Adrenal gland (tissue), 12 donors: ENCODE data around the gene ASPHD1. TPM values are rescaled to one million over a fixed set of nuclear protein-coding genes. Genes with fewer than 3 reads are reported as not detected.
"Not testable (repeated sequence)": the region's sequence is repeated elsewhere in the genome, so short reads cannot be mapped to it uniquely, and the experiment has no call there.

Source experiments
- DNase-seq, 7 donors: peaks; one replicate each; pipeline ENCODE4 v3.0.0-alpha.2; 2019 to 2020
- H3K27ac ChIP-seq, 5 donors: fragments of 200-600 bp; sonication (generic) in 4 of 5; 1 replicate in 3 of 5; 2 replicates in 2 of 5; pipeline versions ENCODE4 v1.5.1 to v1.8.0; 2016 to 2020; ENCODE audit warnings: mild to moderate bottlenecking in 1 of 5
- H3K27me3 ChIP-seq: fragments of 200-600 bp; 2 replicates; pipeline ENCODE4 v1.8.0; 2021
- H3K36me3 ChIP-seq, 2 donors: fragments of 200-600 bp; replicated peaks in 1 of 2; 1 replicate in 1 of 2; 2 replicates in 1 of 2; pipeline versions ENCODE4 v1.5.1 to v1.8.0; 2018 to 2022
- H3K4me1 ChIP-seq, 2 donors: fragments of 200-600 bp; replicated peaks in 1 of 2; 1 replicate in 1 of 2; 2 replicates in 1 of 2; pipeline versions ENCODE4 v1.5.1 to v1.8.0; 2018 to 2021
- H3K4me3 ChIP-seq, 4 donors: fragments of 200-600 bp; sonication (generic) in 3 of 4; one replicate each; pipeline ENCODE4 v1.5.1; 2016 to 2018
- H3K9me3 ChIP-seq, 3 donors: fragments of 200-600 bp; sonication (generic) in 1 of 3; replicated peaks in 1 of 3; 1 replicate in 2 of 3; 2 replicates in 1 of 3; pipeline versions ENCODE4 v1.5.1 to v1.8.0; 2016 to 2021
- POLR2A ChIP-seq, 2 donors: fragments of 450-650 bp; IDR thresholded peaks; one replicate each; pipeline ENCODE4 v1.6.1; 2017; ENCODE audit warnings: antibody characterized with exemption in 2 of 2, mild to moderate bottlenecking in 2 of 2, moderate library complexity in 1 of 2
- WGBS, 4 donors: extraction: QIAGEN DNeasy Blood & Tissue Kit in 2 of 4; methylation state at CpG; one replicate each; pipeline versions ENCODE4 v1.1.5 to v1.1.7; 2013 to 2017; 5-methylcytosine and 5-hydroxymethylcytosine counted together
- intact Hi-C, 2 donors: fragments of 100-400 bp; cut with DNase I; formaldehyde crosslinking; loops; one replicate each; pipeline versions ENCODE4 v1.14.1 to v1.15.0; 2022 to 2023
- polyA plus RNA-seq, 3 donors: library from polyadenylated mRNA; stranded (reverse); fragments of 200-250 nt in 2 of 3; fragments of 350-450 nt in 1 of 3; fragmentation: Illumina TruSeq in 1 of 3; extraction: RNeasy Lipid Tissue Mini Kit (QIAGEN cat#74804) in 1 of 3; gene quantifications; one replicate each; pipeline ENCODE4 v1.2.3, GENCODE V29; 2013 to 2014
- total RNA-seq, 9 donors: library from RNA; depleted of rRNA in 4 of 9; stranded (reverse); fragments of >200 nt in 4 of 9; fragments of 120-200 nt in 1 of 9; fragmentation: NEBNext Ultra II Directional in 1 of 9; extraction: Animal tissue kit (Norgen Biotek cat#: 25700) in 1 of 9; gene quantifications; one replicate each; pipeline versions ENCODE4 v1.1.0 to v1.2.4, GENCODE V29; 2013 to 2023
- TF ChIP-seq, protein P1 (sequence below), 6 experiments: fragments of 450-650 bp in 4 of 6; fragments of 200-600 bp in 2 of 6; sonication (generic) in 1 of 6; IDR thresholded peaks; 1 replicate in 5 of 6; 2 replicates in 1 of 6; pipeline versions ENCODE4 v1.5.1 to v1.8.0; 2016 to 2021; ENCODE audit warnings: antibody characterized with exemption in 6 of 6, mild to moderate bottlenecking in 2 of 6, moderate library complexity in 1 of 6
- donor health status: healthy with polysubstance abuse.
- donor health status: Bipolar disorder and iron deficiency.
- donor health status: DM: yes; HTN: yes; CAD: no.
- donor health status: DM: no; HTN: no; CAD: no.
- donor health status: DM: no; HTN: no; CAD: no.
- donor health status: DM: yes; HTN: yes; CAD: no.

ASPHD1 gene
- total and polyA plus RNA-seq, 12 donors = 0.34 to 15.8 (median 4.4) TPM

DNA sequence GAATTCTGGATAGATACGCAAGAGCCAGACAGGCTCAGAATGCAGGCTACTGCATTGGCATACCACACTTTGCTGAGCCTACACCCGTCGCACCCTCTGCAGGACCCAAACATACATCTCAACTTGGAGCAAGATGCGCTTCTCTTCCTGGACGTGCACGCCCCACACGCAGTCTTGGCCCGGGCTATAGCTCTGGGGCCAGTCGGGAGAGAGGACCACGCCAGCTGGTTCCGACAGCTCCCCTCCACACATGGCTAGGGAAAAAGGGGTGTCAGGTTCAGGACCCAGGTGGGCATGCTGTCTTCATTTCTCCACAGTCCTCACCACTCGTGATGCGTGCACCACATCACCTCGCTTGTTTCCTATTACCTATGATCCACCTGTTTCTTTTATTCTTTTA lies 22.1 kb upstream of the ASPHD1 start:
- Histone ChIP-seq H3K9me3 (no peaks in the 10 kb centered on the region), H3K36me3 (no peaks in the 10 kb centered on the region), H3K27ac (no peak overlapping the region), H3K27me3 (no peaks in the 10 kb centered on the region), H3K4me3 (no peak overlapping the region), H3K4me1 (peaks cover 0 to 3% of the 10 kb centered on the region in 2 donors)
- intact Hi-C loops = no loop called here
- 90 to 93% (median 92%) methylated on average over 9 to 14 of the region's 14 CpGs for WGBS, 4 donors
- TF ChIP-seq, protein P1, sequence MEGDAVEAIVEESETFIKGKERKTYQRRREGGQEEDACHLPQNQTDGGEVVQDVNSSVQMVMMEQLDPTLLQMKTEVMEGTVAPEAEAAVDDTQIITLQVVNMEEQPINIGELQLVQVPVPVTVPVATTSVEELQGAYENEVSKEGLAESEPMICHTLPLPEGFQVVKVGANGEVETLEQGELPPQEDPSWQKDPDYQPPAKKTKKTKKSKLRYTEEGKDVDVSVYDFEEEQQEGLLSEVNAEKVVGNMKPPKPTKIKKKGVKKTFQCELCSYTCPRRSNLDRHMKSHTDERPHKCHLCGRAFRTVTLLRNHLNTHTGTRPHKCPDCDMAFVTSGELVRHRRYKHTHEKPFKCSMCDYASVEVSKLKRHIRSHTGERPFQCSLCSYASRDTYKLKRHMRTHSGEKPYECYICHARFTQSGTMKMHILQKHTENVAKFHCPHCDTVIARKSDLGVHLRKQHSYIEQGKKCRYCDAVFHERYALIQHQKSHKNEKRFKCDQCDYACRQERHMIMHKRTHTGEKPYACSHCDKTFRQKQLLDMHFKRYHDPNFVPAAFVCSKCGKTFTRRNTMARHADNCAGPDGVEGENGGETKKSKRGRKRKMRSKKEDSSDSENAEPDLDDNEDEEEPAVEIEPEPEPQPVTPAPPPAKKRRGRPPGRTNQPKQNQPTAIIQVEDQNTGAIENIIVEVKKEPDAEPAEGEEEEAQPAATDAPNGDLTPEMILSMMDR (IDR thresholded peaks at IDR 0.05) = no peak
- no peak for TF ChIP-seq POLR2A (IDR thresholded peaks at IDR 0.05)
- no peak for DNase-seq

DNA sequence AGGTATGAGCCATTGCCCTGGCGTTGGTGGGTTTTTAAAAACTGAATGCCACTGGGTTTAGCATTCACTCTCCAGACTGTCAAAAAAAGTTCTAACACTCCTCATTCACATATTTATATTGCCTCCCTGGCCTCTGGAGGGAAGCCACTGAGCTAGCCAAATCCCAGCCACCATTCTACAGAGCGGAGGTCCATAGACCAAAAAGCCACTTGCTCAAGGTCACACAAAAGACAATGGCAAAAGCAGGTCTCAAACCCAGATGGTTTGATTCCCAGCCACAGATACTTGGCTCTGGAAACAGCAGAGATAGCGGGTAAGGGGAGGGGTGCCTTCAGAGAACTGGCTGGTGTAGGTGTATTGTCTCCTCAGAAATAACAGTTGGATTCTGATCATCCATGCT lies 19.2 kb upstream of the ASPHD1 start:
- no peak overlapping the region for H3K27ac ChIP-seq

DNA sequence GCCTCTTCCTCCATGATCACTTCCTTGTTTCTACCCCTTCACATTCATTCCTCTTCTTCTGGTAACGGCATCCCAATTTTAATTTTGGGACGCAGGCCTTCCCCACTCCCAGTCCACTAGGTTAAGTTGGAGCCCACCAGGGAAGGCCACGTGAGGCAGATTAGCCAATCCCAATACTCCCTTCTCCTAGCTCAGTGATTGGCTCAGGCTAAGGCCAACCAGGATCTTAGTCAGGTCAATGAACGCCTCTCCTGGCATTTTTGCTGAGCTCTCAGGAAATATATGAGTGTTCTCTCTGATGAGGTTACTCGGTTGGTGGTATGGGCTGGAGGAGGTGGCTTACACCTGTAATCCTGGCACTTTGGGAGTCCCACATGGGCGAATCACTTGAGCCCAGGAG lies 16.3 kb upstream of the ASPHD1 start:
- intact Hi-C loops = no loop called here
- H3K4me1 ChIP-seq = no peaks in the 10 kb centered on the region
- 85 to 92% (median 88%) methylated on average over 5 to 6 of the region's 6 CpGs for WGBS, 4 donors

More for the DNA sequence above, 19.2 kb upstream of the ASPHD1 start:
- intact Hi-C loops = no loop called here
- H3K4me3 ChIP-seq = no peak overlapping the region
- DNase-seq = no peak
- H3K4me1 ChIP-seq = peaks cover 0 to 3% of the 10 kb centered on the region in 2 donors
- 90 to 97% (median 95%) methylated on average over 3 of the region's 3 CpGs for WGBS, 4 donors
- TF ChIP-seq, protein P1 (IDR thresholded peaks at IDR 0.05) = no peak
- no peak for TF ChIP-seq POLR2A (IDR thresholded peaks at IDR 0.05)
- H3K9me3 ChIP-seq = no peaks in the 10 kb centered on the region
- H3K36me3 ChIP-seq = no peaks in the 10 kb centered on the region
- no peaks in the 10 kb centered on the region for H3K27me3 ChIP-seq

DNA sequence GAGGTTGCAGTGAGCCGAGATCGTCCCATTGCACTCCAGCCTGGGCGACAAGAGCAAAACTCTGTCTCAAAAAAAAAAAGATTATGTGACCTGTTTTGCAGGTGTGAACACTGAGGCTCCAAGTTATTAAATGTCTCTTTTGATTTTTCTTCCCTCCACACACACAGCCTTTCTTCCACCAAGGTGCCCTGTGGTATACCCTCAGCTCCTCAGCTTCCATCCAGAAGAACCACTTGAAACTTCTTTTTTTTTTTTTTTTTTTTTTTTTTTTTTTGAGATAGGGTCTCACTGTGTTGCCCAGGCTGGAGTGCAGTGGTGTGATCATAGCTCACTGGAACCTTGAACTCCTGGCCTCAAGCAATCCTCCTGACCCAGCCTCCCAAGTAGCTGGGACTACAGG lies 10.9 kb upstream of the ASPHD1 start:
- H3K27me3 ChIP-seq, intact Hi-C loops: not testable (repeated sequence)
- WGBS, 4 donors = 91 to 100% (median 96%) methylated on average over 2 to 3 of the region's 3 CpGs

More for the DNA sequence above, 16.3 kb upstream of the ASPHD1 start:
- DNase-seq = no peak
- Histone ChIP-seq H3K27me3 (no peaks in the 10 kb centered on the region), H3K9me3 (no peaks in the 10 kb centered on the region), H3K4me3 (no peak overlapping the region), H3K36me3 (no peaks in the 10 kb centered on the region), H3K27ac (no peak overlapping the region)
- TF ChIP-seq, protein P1 (IDR thresholded peaks at IDR 0.05) = no peak
- TF ChIP-seq POLR2A (IDR thresholded peaks at IDR 0.05) = no peak

More for the DNA sequence above, 10.9 kb upstream of the ASPHD1 start:
- not testable (repeated sequence) for H3K4me3 ChIP-seq, DNase-seq, H3K9me3 ChIP-seq, H3K4me1 ChIP-seq, H3K27ac ChIP-seq, H3K36me3 ChIP-seq
